HepG2 (cell line): ENCODE results near the gene COQ10B. TPM values are rescaled to one million over a fixed set of nuclear protein-coding genes. Genes with fewer than 3 reads are reported as not detected.

Experiments
- ARNT2 ChIP-seq: sonication (generic); formaldehyde crosslinking; IDR thresholded peaks from 2 replicates; pipeline ENCODE4 v1.8.0; 2022; ENCODE audit warnings: mild to moderate bottlenecking, low read depth, missing genetic modification reagents, moderate library complexity
- GATAD2A ChIP-seq: IDR thresholded peaks from 2 replicates; pipeline ENCODE4 v1.6.1; 2016
- JUN ChIP-seq: sonication (generic); formaldehyde crosslinking; IDR thresholded peaks from 2 replicates; pipeline ENCODE4 v1.4.0; 2020; ENCODE audit warnings: mild to moderate bottlenecking, missing genetic modification reagents
- JUNB ChIP-seq: sonication (generic); formaldehyde crosslinking; IDR thresholded peaks from 2 replicates; pipeline ENCODE4 v1.8.0; 2022; ENCODE audit warnings: missing genetic modification reagents, mild to moderate bottlenecking, borderline replicate concordance
- KMT2A ChIP-seq: sonication (generic); formaldehyde crosslinking; IDR thresholded peaks from 2 replicates; pipeline ENCODE4 v1.4.0; 2020; ENCODE audit warnings: missing genetic modification reagents
- MTF2 ChIP-seq: sonication (generic); formaldehyde crosslinking; IDR thresholded peaks from 2 replicates; pipeline ENCODE4 v1.5.0; 2020; ENCODE audit warnings: missing genetic modification reagents, borderline replicate concordance
- NFATC3 ChIP-seq: sonication (generic); formaldehyde crosslinking; IDR thresholded peaks from 2 replicates; pipeline ENCODE4 v1.5.1; 2020; ENCODE audit warnings: mild to moderate bottlenecking, missing genetic modification reagents
- RAD21 ChIP-seq: fragments of 450-650 bp; formaldehyde crosslinking; IDR thresholded peaks from 2 replicates; pipeline ENCODE4 v1.5.0; 2020; ENCODE audit warnings: mild to moderate bottlenecking
- RELA ChIP-seq: sonication (generic); formaldehyde crosslinking; IDR thresholded peaks from 2 replicates; pipeline ENCODE4 v1.4.0; 2020; ENCODE audit warnings: missing genetic modification reagents
- TOPORS ChIP-seq: sonication (generic); formaldehyde crosslinking; IDR thresholded peaks from 2 replicates; pipeline ENCODE4 v1.8.0; 2023; ENCODE audit warnings: mild to moderate bottlenecking, missing genetic modification reagents
- ZFP37 ChIP-seq: sonication (generic); formaldehyde crosslinking; IDR thresholded peaks from 2 replicates; pipeline ENCODE4 v1.4.0; 2020; ENCODE audit warnings: missing genetic modification reagents, borderline replicate concordance
- ZNF12 ChIP-seq: sonication (generic); formaldehyde crosslinking; IDR thresholded peaks from 2 replicates; pipeline ENCODE4 v1.5.0; 2020; ENCODE audit warnings: missing genetic modification reagents
- ZNF484 ChIP-seq: sonication (generic); formaldehyde crosslinking; IDR thresholded peaks from 2 replicates; pipeline ENCODE4 v1.5.1; 2020; ENCODE audit warnings: mild to moderate bottlenecking, low read depth, missing genetic modification reagents, borderline replicate concordance
- ZNF75D ChIP-seq: sonication (generic); formaldehyde crosslinking; IDR thresholded peaks from 2 replicates; pipeline ENCODE4 v1.8.1; 2023; ENCODE audit warnings: missing genetic modification reagents, mild to moderate bottlenecking, borderline replicate concordance
- ZNF772 ChIP-seq: sonication (generic); formaldehyde crosslinking; IDR thresholded peaks from 2 replicates; pipeline ENCODE4 v1.5.0; 2020; ENCODE audit warnings: mild to moderate bottlenecking, missing genetic modification reagents
- ZNF777 ChIP-seq: sonication (generic); formaldehyde crosslinking; IDR thresholded peaks from 2 replicates; pipeline ENCODE4 v1.4.0; 2020; ENCODE audit warnings: missing genetic modification reagents
- ZNF883 ChIP-seq: sonication (generic); formaldehyde crosslinking; IDR thresholded peaks from 2 replicates; pipeline ENCODE4 v1.5.1; 2020; ENCODE audit warnings: mild to moderate bottlenecking, missing genetic modification reagents; ENCODE audit errors: not compliant biosample characterization
- ZSCAN12 ChIP-seq: sonication (generic); formaldehyde crosslinking; IDR thresholded peaks from 2 replicates; pipeline ENCODE4 v1.9.0; 2021; ENCODE audit warnings: mild to moderate bottlenecking, missing genetic modification reagents
- ZSCAN9 ChIP-seq: IDR thresholded peaks from 2 replicates; pipeline ENCODE4 v1.6.1; 2016; ENCODE audit warnings: borderline replicate concordance
- polyA plus RNA-seq, 8 experiments: library from polyadenylated mRNA; depleted of rRNA in 3 of 8; stranded (reverse) in 7 of 8; unstranded in 1 of 8; fragments of >200 nt; fragmentation: Illumina TruSeq in 4 of 8; extraction: Trizol in 4 of 8; gene quantifications; 2 replicates each; pipeline versions ENCODE4 v1.2.1 to v1.2.3, GENCODE V29; 2011 to 2016; ENCODE audit warnings: low read depth in 4 of 8, missing spikeins in 1 of 8, mixed read lengths in 1 of 8; ENCODE audit not compliant: insufficient read depth in 1 of 8
- total RNA-seq, 5 experiments: library from RNA; depleted of rRNA; stranded (reverse); fragments of >200 nt; fragmentation: Illumina TruSeq; extraction: Trizol; gene quantifications; 2 replicates each; pipeline ENCODE4 v1.2.3, GENCODE V29; 2016; ENCODE audit warnings: low read depth in 1 of 5
- TF ChIP-seq, protein P1 (sequence below): sonication (generic); formaldehyde crosslinking; IDR thresholded peaks from 2 replicates; pipeline ENCODE4 v1.5.0; 2020; ENCODE audit warnings: mild to moderate bottlenecking, missing genetic modification reagents, borderline replicate concordance
- TF ChIP-seq, protein P2 (sequence below): sonication (generic); formaldehyde crosslinking; IDR thresholded peaks from 2 replicates; pipeline ENCODE4 v1.5.0; 2020; ENCODE audit warnings: missing genetic modification reagents
- TF ChIP-seq, protein P3 (sequence below): sonication (generic); formaldehyde crosslinking; IDR thresholded peaks from 2 replicates; pipeline ENCODE4 v1.4.0; 2020; ENCODE audit warnings: mild to moderate bottlenecking, low read depth, missing genetic modification reagents

The COQ10B gene
- total and polyA plus RNA-seq, 2 of the 13 experiments (the other 11 are each of a cell fraction or from before 2014, with no cell fraction given) = 4.6 to 34.9 TPM

DNA sequence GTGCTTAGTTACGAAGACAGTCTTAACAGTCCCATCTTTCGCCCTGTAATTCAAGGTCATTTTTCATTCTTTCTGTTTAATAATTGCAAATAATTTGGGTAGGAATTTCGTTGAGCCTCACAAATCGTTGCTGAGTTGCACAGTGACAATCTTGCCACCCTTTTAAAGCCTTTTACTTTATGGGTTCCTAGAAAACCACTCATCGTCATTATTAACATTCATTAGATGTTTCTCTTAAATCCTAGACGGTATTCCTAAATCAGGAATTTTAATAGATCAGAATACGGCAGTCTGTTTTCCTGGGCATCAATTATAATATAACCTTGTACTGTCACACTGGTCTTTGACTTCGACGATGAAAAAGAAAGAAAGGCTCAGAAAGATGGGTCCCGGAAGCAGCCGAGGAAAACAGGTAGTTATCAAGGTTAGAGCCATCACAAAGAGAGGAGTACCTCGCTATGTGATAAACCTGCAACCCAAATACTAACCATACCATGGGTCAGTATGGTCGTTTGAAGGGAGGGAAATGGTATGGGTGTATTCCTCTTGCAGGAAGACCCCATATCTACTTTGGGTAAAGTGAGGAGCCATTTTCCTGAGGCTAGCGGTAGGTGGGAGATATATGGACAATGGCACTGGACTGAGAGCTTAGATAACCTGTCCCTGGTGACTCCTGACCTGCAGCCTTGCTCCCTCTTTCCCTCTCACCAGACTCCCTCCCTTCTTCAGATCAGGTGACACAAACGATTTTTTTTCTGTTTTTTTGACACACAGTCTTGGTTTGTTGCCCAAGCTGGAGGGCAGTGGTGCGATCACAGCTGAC is 17.5 kb upstream of the COQ10B start (continued):
- TF ChIP-seq, protein P1, sequence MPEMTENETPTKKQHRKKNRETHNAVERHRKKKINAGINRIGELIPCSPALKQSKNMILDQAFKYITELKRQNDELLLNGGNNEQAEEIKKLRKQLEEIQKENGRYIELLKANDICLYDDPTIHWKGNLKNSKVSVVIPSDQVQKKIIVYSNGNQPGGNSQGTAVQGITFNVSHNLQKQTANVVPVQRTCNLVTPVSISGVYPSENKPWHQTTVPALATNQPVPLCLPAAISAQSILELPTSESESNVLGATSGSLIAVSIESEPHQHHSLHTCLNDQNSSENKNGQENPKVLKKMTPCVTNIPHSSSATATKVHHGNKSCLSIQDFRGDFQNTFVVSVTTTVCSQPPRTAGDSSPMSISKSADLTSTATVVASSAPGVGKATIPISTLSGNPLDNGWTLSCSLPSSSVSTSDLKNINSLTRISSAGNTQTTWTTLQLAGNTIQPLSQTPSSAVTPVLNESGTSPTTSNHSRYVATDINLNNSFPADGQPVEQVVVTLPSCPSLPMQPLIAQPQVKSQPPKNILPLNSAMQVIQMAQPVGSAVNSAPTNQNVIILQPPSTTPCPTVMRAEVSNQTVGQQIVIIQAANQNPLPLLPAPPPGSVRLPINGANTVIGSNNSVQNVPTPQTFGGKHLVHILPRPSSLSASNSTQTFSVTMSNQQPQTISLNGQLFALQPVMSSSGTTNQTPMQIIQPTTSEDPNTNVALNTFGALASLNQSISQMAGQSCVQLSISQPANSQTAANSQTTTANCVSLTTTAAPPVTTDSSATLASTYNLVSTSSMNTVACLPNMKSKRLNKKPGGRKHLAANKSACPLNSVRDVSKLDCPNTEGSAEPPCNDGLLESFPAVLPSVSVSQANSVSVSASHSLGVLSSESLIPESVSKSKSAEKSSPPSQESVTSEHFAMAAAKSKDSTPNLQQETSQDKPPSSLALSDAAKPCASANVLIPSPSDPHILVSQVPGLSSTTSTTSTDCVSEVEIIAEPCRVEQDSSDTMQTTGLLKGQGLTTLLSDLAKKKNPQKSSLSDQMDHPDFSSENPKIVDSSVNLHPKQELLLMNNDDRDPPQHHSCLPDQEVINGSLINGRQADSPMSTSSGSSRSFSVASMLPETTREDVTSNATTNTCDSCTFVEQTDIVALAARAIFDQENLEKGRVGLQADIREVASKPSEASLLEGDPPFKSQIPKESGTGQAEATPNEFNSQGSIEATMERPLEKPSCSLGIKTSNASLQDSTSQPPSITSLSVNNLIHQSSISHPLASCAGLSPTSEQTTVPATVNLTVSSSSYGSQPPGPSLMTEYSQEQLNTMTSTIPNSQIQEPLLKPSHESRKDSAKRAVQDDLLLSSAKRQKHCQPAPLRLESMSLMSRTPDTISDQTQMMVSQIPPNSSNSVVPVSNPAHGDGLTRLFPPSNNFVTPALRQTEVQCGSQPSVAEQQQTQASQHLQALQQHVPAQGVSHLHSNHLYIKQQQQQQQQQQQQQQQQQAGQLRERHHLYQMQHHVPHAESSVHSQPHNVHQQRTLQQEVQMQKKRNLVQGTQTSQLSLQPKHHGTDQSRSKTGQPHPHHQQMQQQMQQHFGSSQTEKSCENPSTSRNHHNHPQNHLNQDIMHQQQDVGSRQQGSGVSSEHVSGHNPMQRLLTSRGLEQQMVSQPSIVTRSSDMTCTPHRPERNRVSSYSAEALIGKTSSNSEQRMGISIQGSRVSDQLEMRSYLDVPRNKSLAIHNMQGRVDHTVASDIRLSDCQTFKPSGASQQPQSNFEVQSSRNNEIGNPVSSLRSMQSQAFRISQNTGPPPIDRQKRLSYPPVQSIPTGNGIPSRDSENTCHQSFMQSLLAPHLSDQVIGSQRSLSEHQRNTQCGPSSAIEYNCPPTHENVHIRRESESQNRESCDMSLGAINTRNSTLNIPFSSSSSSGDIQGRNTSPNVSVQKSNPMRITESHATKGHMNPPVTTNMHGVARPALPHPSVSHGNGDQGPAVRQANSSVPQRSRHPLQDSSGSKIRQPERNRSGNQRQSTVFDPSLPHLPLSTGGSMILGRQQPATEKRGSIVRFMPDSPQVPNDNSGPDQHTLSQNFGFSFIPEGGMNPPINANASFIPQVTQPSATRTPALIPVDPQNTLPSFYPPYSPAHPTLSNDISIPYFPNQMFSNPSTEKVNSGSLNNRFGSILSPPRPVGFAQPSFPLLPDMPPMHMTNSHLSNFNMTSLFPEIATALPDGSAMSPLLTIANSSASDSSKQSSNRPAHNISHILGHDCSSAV (CRISPR knock-in tag) = no peak
- no peak for TF ChIP-seq ZNF777 (CRISPR knock-in tag)
- no peak for TF ChIP-seq GATAD2A (CRISPR knock-in tag)
- TF ChIP-seq ZNF883 (CRISPR knock-in tag) = no peak
- no peak for TF ChIP-seq ZNF484 (CRISPR knock-in tag)
- TF ChIP-seq, protein P2, sequence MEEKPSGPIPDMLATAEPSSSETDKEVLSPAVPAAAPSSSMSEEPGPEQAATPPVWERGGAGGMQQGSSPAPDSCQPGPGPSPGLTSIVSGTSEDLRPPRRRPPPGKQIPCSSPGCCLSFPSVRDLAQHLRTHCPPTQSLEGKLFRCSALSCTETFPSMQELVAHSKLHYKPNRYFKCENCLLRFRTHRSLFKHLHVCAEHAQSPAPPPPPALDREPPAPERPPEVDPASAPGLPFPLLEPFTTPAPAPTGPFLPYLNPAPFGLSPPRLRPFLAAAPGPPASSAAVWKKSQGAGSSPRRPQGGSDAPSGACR (CRISPR knock-in tag) = peak; percentile 56; the same call in 1 of the 2 replicates
- TF ChIP-seq, protein P3, sequence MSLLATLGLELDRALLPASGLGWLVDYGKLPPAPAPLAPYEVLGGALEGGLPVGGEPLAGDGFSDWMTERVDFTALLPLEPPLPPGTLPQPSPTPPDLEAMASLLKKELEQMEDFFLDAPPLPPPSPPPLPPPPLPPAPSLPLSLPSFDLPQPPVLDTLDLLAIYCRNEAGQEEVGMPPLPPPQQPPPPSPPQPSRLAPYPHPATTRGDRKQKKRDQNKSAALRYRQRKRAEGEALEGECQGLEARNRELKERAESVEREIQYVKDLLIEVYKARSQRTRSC = no peak
- TF ChIP-seq MTF2 (CRISPR knock-in tag) = peak; percentile 80
- no peak for TF ChIP-seq RAD21 (CRISPR knock-in tag)
- no peak for TF ChIP-seq JUN
- TF ChIP-seq ZNF12 (CRISPR knock-in tag) = no peak
- TF ChIP-seq KMT2A (CRISPR knock-in tag) = no peak
- no peak for TF ChIP-seq ARNT2
- no peak for TF ChIP-seq RELA (CRISPR knock-in tag)
- TF ChIP-seq TOPORS (CRISPR knock-in tag) = no peak
- no peak; the same call in 1 of the 2 replicates for TF ChIP-seq ZSCAN9 (CRISPR knock-in tag)
- TF ChIP-seq ZSCAN12 (CRISPR knock-in tag) = no peak
- 0 out of 2 replicates have a peak, but pooled peaks have one; percentile 52 for TF ChIP-seq ZNF772 (CRISPR knock-in tag)
- no peak for TF ChIP-seq NFATC3 (CRISPR knock-in tag)
- TF ChIP-seq JUNB = no peak
- no peak for TF ChIP-seq ZFP37 (CRISPR knock-in tag)
- TF ChIP-seq ZNF75D = no peak
